ENCODE data around the gene GM2A.

DNA sequence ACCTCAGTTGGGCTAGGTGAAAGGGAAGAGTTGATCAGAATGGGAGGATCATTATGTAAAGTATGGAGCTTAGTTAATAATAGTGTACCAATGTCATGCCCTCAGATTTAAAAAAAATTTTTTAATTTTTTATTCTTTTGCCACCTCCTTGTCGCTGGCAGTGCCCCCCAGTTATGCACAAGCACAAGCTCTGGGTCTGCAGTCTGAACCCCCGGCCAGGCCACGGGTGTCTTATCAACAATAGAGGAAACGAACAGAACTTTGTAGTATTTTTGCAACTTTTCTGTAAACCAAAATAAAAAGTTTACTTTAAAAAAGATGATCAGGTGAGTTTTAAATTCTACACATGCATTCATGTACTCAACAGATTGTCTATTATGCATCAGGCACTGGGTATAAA lies 1.4 kb upstream of the GM2A start:
- TF ChIP-seq, protein P1, sequence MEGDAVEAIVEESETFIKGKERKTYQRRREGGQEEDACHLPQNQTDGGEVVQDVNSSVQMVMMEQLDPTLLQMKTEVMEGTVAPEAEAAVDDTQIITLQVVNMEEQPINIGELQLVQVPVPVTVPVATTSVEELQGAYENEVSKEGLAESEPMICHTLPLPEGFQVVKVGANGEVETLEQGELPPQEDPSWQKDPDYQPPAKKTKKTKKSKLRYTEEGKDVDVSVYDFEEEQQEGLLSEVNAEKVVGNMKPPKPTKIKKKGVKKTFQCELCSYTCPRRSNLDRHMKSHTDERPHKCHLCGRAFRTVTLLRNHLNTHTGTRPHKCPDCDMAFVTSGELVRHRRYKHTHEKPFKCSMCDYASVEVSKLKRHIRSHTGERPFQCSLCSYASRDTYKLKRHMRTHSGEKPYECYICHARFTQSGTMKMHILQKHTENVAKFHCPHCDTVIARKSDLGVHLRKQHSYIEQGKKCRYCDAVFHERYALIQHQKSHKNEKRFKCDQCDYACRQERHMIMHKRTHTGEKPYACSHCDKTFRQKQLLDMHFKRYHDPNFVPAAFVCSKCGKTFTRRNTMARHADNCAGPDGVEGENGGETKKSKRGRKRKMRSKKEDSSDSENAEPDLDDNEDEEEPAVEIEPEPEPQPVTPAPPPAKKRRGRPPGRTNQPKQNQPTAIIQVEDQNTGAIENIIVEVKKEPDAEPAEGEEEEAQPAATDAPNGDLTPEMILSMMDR (IDR thresholded peaks at IDR 0.05), result no peak
- no peak for TF ChIP-seq POLR2A (IDR thresholded peaks at IDR 0.05)

Data from esophagus squamous epithelium (tissue), 4 donors.